ENCODE data around the gene ADSL. TPM values are rescaled to one million over a fixed set of nuclear protein-coding genes. Genes with fewer than 3 reads are reported as not detected.

Gene ADSL
- total and polyA plus RNA-seq, 8 donors, result 17.0 to 167 (median 36.6) TPM

DNA sequence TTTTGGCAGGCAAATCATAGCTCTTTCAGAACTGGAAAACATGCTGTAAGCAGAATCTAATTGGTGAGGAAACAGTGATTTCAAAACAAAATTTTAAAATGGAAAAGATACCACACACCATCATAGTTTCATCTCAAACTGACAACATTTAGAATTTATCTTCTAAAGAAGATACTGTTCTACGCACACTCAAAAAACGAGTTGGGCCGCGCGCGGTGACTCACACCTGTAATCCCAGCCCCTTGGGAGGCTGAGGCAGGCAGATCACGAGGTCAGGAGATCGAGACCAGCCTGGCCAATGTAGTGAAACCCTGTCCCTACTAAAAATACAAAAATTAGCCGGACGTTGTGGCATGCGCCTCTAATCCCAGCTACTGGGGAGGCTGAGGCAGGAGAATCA, 44.2 kb upstream of the ADSL start:
- intact Hi-C loops (cut with DNase I; ENCODE audit: low total_unique reads), result no loop called here
- Histone ChIP-seq H3K9me3 (no peaks in the 10 kb centered on the region), H3K4me3 (no peak overlapping the region), H3K27ac (no peak overlapping the region), H3K4me1 (peaks cover 0 to 17% (median 6%) of the 10 kb centered on the region in 4 donors), H3K27me3 (no peaks in the 10 kb centered on the region), H3K36me3 (peaks cover 25 to 94% (median 78%) of the 10 kb centered on the region in 4 donors)
- no peak for DNase-seq
- TF ChIP-seq POLR2AphosphoS5 (IDR thresholded peaks at IDR 0.05), result no peak
- TF ChIP-seq POLR2A (IDR thresholded peaks at IDR 0.05), result no peak
- TF ChIP-seq EP300 (IDR thresholded peaks at IDR 0.05), result no peak
- no peak for TF ChIP-seq CTCF (IDR thresholded peaks at IDR 0.05)
- 94 to 97% (median 96%) methylated on average over 11 of the region's 11 CpGs for WGBS, 5 donors

- no peaks in the 10 kb centered on the region for H3K27me3 ChIP-seq
- WGBS, 5 donors, result 95 to 98% (median 98%) methylated on average over 5 of the region's 5 CpGs
- H3K4me3 ChIP-seq, result no peak overlapping the region
- no peaks in the 10 kb centered on the region for H3K9me3 ChIP-seq
- H3K36me3 ChIP-seq, result peaks cover 48 to 99% (median 88%) of the 10 kb centered on the region in 4 donors
- no peak for DNase-seq
- H3K27ac ChIP-seq, result no peak overlapping the region
- TF ChIP-seq EP300 (IDR thresholded peaks at IDR 0.05) (no peak), POLR2A (IDR thresholded peaks at IDR 0.05) (no peak), CTCF (IDR thresholded peaks at IDR 0.05) (no peak), POLR2AphosphoS5 (IDR thresholded peaks at IDR 0.05) (no peak)
- intact Hi-C loops (cut with DNase I; ENCODE audit: low total_unique reads), result no loop called here
- peaks cover 0 to 29% (median 9%) of the 10 kb centered on the region in 4 donors for H3K4me1 ChIP-seq
Observed at GRCh38 chr22:40305625-40306024, 40.7 kb upstream of the ADSL start.

DNA sequence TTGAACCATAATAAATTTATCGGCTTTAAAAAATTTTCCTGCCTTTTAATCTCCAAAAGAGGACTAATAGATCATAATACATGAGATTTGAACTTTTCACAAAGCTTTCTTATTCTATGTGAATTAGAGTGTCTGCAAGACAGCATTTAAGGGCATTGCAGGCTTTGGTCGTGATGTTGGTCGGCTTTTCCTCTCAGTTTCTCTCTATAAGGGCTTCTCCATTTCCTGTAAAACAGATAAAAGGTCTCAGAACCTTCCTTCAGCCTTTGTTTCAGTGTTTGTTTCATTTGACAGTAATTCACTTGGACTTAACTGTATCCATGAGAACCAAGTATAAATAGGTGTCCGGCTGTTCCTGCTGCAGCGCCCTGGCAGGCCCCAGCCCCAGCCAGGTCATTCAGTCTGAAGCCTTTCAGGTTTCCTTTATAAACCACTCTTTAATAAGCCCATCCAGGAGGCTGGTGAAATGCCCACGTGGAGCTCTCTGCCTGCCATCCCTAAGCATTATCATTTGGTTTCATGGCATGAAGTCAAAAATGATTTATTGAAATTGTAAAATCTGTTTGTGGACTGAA, 37.2 kb upstream of the ADSL start:
- Histone ChIP-seq H3K4me3 (no peak overlapping the region), H3K9me3 (no peaks in the 10 kb centered on the region), H3K27ac (peak overlapping the region in 4 of 5 donors; percentile 18 to 75 (median 64)), H3K36me3 (peaks cover 47 to 100% (median 91%) of the 10 kb centered on the region in 4 donors), H3K4me1 (peaks cover 0 to 38% (median 16%) of the 10 kb centered on the region in 4 donors), H3K27me3 (no peaks in the 10 kb centered on the region)
- TF ChIP-seq CTCF (IDR thresholded peaks at IDR 0.05) (no peak), EP300 (IDR thresholded peaks at IDR 0.05) (no peak), POLR2A (IDR thresholded peaks at IDR 0.05) (no peak), POLR2AphosphoS5 (IDR thresholded peaks at IDR 0.05) (no peak)
- no peak for DNase-seq
- intact Hi-C loops (cut with DNase I; ENCODE audit: low total_unique reads), result no loop called here
- 83 to 91% (median 90%) methylated on average over 6 of the region's 6 CpGs for WGBS, 5 donors

GRCh38 chr22:40309631-40310030, 36.7 kb upstream of the ADSL start:
- intact Hi-C loops (cut with DNase I; ENCODE audit: low total_unique reads), result no loop called here
- DNase-seq, result no peak
- Histone ChIP-seq H3K4me1 (peaks cover 0 to 38% (median 16%) of the 10 kb centered on the region in 4 donors), H3K27ac (peak overlapping the region in 4 of 5 donors; percentile 18 to 75 (median 64)), H3K36me3 (peaks cover 52 to 100% (median 97%) of the 10 kb centered on the region in 4 donors), H3K9me3 (no peaks in the 10 kb centered on the region), H3K4me3 (no peak overlapping the region), H3K27me3 (no peaks in the 10 kb centered on the region)
- TF ChIP-seq POLR2AphosphoS5 (IDR thresholded peaks at IDR 0.05) (no peak), CTCF (IDR thresholded peaks at IDR 0.05) (no peak), POLR2A (IDR thresholded peaks at IDR 0.05) (no peak), EP300 (IDR thresholded peaks at IDR 0.05) (no peak)

Measured in stomach (tissue), 9 donors.